HFFc6 (cell line): ENCODE measurements around the gene C2CD4C. TPM values are rescaled to one million over a fixed set of nuclear protein-coding genes. Genes with fewer than 3 reads are reported as not detected.

ENCODE experiments used
- DNase-seq: peaks from one replicate; pipeline ENCODE4 v3.0.0-alpha.2; 2018
- H3K27ac Mint-ChIP-seq: 2 replicates; pipeline ENCODE4 v1.8.0; 2020; ENCODE audit warnings: mild to moderate bottlenecking, mixed read lengths
- H3K27me3 Mint-ChIP-seq: 2 replicates; pipeline ENCODE4 v1.8.0; 2021; ENCODE audit warnings: mild to moderate bottlenecking, moderate library complexity, mixed read lengths; ENCODE audit not compliant: insufficient read depth
- H3K36me3 Mint-ChIP-seq: 2 replicates; pipeline ENCODE4 v1.8.0; 2021; ENCODE audit warnings: low read depth, mixed read lengths
- H3K4me1 Mint-ChIP-seq: 2 replicates; pipeline ENCODE4 v1.8.0; 2020; ENCODE audit warnings: low read depth, mixed read lengths
- H3K4me3 Mint-ChIP-seq: 2 replicates; pipeline ENCODE4 v1.8.0; 2020; ENCODE audit warnings: mild to moderate bottlenecking, moderate library complexity, mixed read lengths
- H3K9me3 Mint-ChIP-seq: 2 replicates; pipeline ENCODE4 v1.8.0; 2020; ENCODE audit warnings: mild to moderate bottlenecking, mixed read lengths
- total RNA-seq, 6 experiments: library from RNA; stranded (reverse); fragmentation: NEBNext Ultra II Directional; extraction: Animal tissue kit (Norgen Biotek cat#: 25700); gene quantifications; 2 replicates in 1 of 6; 3 replicates in 5 of 6; pipeline ENCODE4 v1.2.3, GENCODE V29; 2021
- TF ChIP-seq, protein P1 (sequence below): fragments of 200-600 bp; sonication (generic); IDR thresholded peaks from 2 replicates; pipeline ENCODE4 v1.5.0; 2021; ENCODE audit warnings: antibody characterized with exemption, mild to moderate bottlenecking

The C2CD4C gene
- total RNA-seq, 6 experiments from 2014 or later: not detected

GRCh38 chr19:400976-401865, 7.7 kb downstream of the C2CD4C start:
- Mint-ChIP-seq H3K4me1 (no peaks in the 10 kb centered on the region), H3K27ac (no peak overlapping the region), H3K4me3 (no peak overlapping the region), H3K27me3 (peaks cover 8% of the 10 kb centered on the region; the same call in 1 of the 2 replicates), H3K9me3 (peaks cover 14% of the 10 kb centered on the region), H3K36me3 (no peaks in the 10 kb centered on the region; the same call in 1 of the 2 replicates)
- TF ChIP-seq, protein P1, sequence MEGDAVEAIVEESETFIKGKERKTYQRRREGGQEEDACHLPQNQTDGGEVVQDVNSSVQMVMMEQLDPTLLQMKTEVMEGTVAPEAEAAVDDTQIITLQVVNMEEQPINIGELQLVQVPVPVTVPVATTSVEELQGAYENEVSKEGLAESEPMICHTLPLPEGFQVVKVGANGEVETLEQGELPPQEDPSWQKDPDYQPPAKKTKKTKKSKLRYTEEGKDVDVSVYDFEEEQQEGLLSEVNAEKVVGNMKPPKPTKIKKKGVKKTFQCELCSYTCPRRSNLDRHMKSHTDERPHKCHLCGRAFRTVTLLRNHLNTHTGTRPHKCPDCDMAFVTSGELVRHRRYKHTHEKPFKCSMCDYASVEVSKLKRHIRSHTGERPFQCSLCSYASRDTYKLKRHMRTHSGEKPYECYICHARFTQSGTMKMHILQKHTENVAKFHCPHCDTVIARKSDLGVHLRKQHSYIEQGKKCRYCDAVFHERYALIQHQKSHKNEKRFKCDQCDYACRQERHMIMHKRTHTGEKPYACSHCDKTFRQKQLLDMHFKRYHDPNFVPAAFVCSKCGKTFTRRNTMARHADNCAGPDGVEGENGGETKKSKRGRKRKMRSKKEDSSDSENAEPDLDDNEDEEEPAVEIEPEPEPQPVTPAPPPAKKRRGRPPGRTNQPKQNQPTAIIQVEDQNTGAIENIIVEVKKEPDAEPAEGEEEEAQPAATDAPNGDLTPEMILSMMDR: no peak
- no peak for DNase-seq

- Mint-ChIP-seq H3K4me3 (no peak overlapping the region), H3K36me3 (peaks cover 6% of the 10 kb centered on the region; the same call in 1 of the 2 replicates), H3K4me1 (no peaks in the 10 kb centered on the region), H3K9me3 (peaks cover 23% of the 10 kb centered on the region), H3K27me3 (peaks cover 8% of the 10 kb centered on the region; the same call in 1 of the 2 replicates), H3K27ac (no peak overlapping the region)
- TF ChIP-seq, protein P1: no peak
- DNase-seq: no peak
Measured at GRCh38 chr19:399370-399769, 9.6 kb downstream of the C2CD4C start.

- no peak overlapping the region for H3K4me3 Mint-ChIP-seq
- peaks cover 27% of the 10 kb centered on the region for H3K9me3 Mint-ChIP-seq
- H3K27ac Mint-ChIP-seq: no peak overlapping the region
- no peaks in the 10 kb centered on the region for H3K4me1 Mint-ChIP-seq
- DNase-seq: no peak
- peaks cover 8% of the 10 kb centered on the region; the same call in 1 of the 2 replicates for H3K27me3 Mint-ChIP-seq
- H3K36me3 Mint-ChIP-seq: peaks cover 6% of the 10 kb centered on the region; the same call in 1 of the 2 replicates
- TF ChIP-seq, protein P1: no peak
Measured at GRCh38 chr19:398719-399118, 10.2 kb downstream of the C2CD4C start.

DNA sequence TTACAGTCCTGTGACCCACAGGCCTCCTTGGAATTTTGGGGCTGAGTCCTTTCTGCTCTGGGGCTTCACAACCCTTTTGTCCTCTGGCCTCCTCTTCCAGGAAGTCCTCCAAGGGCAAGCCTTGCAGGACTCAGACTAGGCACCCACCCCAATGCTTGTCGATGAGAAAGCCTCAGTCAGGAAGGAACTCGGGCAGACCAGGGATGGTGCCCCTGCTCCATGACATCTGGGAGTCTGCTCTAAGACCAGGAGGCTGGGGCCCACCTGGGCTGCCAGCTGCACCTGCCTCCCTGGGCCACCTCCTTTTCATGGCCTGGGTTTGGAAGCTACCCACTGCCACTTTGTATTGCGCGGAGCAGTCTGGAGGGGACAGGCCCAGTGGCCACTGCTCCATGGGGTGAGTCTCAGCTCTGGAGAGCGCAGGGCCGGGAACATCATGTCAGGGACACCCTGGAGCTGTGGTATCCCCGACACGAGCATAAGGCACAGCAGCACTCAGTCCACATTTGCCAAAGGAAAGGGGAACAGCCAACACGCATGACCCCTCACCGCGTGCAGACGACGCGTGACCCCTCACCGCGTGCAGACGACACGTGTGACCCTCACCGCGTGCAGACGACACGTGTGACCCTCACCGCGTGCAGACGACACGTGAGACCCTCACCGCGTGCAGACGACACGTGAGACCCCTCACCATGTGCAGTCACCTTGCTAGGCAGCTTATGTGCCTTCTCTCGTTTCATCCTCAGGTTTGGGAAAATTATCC, 10.8 kb downstream of the C2CD4C start:
- no peak for DNase-seq
- TF ChIP-seq, protein P1: no peak
- no peak overlapping the region for H3K27ac Mint-ChIP-seq
- peaks cover 6% of the 10 kb centered on the region; the same call in 1 of the 2 replicates for H3K36me3 Mint-ChIP-seq
- H3K4me3 Mint-ChIP-seq: no peak overlapping the region
- no peaks in the 10 kb centered on the region for H3K4me1 Mint-ChIP-seq
- H3K27me3 Mint-ChIP-seq: peaks cover 10% of the 10 kb centered on the region
- H3K9me3 Mint-ChIP-seq: peaks cover 31% of the 10 kb centered on the region

DNA sequence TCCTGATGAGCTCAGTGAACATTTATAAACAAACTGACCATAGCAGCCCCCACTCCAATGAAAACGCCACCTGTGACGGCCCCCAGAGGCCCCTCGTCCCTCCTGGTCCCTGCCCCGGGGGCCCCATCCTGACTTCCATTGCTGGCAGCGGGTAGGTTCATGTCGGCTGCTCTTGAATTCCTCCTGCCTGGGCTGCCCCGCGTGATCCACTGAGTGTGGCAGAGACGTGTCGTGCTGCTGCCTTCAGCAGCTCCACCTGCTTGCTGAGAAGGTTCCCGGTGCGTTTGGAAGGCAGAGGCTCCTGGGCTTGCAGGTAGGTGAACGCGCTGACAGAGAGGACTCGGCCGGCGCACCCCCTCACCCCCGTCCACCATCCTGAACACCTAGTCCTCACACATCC, 11.6 kb downstream of the C2CD4C start:
- no peaks in the 10 kb centered on the region for H3K4me1 Mint-ChIP-seq
- no peak overlapping the region for H3K4me3 Mint-ChIP-seq
- peaks cover 6% of the 10 kb centered on the region; the same call in 1 of the 2 replicates for H3K36me3 Mint-ChIP-seq
- TF ChIP-seq, protein P1: no peak
- DNase-seq: no peak
- H3K27ac Mint-ChIP-seq: no peak overlapping the region
- H3K9me3 Mint-ChIP-seq: peaks cover 39% of the 10 kb centered on the region
- peaks cover 8% of the 10 kb centered on the region for H3K27me3 Mint-ChIP-seq
